ENCODE measurements around the gene AKAP8.

GRCh38 chr19:15324791-15325519 lies 54.6 kb downstream of the AKAP8 start:
- TF ChIP-seq CTCF (IDR thresholded peaks at IDR 0.05) (no peak), EP300 (IDR thresholded peaks at IDR 0.05) (no peak), POLR2A (IDR thresholded peaks at IDR 0.05) (no peak)

Measured in tibial nerve (tissue), 4 donors.